RPMI7951 (cell line): ENCODE measurements around the gene BTBD17. TPM values are rescaled to one million over a fixed set of nuclear protein-coding genes. Genes with fewer than 3 reads are reported as not detected.

Source experiments
- DNase-seq: peaks from one replicate; pipeline ENCODE4 v3.0.0-alpha.2; 2012; ENCODE audit warnings: low read depth
- total RNA-seq: library from RNA; depleted of rRNA; stranded (reverse); fragments of >200 nt; shearing (Covaris generic); gene quantifications from 2 replicates; pipeline ENCODE4 v1.2.3, GENCODE V29; 2014

BTBD17 gene
- total RNA-seq, 1 experiment from 2014 or later = not detected

DNA sequence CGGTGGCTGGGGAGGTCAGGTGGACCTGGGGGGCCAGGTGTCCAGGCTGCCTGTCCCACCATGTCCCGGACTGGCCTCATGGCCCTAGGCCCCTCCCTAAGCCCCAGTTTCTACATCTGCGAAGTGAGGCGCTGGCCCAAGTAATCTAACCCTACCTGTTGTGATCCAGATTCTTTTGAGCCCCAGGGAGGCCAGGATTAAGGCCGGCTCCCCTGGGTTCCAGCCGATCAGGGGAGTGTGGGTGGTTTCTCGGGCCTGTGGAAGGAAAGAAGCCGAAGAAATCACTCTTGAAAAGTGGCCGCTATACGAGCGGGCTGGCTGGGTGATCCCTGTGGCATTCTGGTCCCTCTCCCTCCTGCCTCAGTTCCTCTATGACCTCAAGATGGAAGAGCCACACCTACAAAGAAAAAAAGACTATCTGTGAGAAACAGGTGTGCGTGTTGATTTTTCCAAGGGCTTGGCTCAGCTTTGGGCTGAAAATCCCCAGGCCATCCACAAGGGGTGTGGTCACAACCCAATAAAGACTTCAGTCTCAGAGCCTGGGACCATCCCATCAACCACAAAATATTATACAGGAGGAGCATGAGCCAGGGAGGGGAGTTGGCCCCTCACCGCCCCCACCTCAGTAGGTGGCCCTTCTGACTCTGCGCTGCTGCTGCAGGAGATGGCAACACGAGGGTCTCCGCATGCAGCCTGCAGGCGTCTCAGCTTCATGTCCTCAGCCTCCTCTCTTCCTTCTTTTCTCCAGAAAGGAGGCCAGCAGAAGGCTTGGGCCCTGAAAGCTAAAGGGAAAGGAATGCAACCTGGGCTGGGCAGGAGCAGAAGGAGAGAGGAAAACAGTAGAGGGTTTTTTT lies 25.9 kb upstream of the BTBD17 start:
- DNase-seq = no peak

DNA sequence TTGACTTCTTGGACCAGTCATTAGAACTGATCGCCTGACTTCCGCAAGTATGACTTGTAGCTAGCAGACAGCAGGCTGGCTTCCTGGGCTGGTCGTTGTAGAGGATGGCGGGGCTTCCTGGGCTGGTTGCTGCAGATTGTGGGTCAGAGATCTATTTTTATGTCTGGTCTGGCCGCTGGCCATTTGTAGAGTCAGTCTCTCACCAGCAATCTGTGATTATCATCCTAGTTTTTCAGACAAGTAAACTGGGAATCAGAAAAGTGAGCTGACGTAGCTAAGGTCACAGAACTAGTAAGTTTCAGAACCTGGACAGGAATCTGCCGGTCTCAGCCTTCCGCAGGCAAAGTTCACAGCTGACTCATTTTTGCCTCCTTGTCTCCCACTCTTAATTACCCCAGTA lies 24.7 kb upstream of the BTBD17 start:
- DNase-seq = peak; percentile 86

DNA sequence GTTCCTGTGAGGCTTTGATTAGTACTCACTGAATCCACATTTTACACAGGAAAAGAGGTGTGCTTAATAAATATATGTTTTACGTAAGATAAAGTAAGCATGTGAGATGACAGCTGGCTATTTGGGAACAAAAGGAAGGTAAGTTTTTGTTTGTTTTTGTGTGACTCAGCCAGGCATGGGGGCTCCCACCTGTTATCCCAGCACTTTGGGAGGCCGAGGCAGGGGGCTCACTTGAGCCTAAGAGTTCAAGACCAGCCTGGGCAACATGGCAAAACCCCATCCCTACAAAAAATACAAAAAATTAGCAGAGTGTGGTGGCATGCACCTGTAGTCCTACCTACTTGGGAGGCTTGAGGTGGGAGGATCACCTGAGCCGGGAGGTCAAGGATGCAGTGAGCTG lies 23.5 kb upstream of the BTBD17 start:
- no peak for DNase-seq

DNA sequence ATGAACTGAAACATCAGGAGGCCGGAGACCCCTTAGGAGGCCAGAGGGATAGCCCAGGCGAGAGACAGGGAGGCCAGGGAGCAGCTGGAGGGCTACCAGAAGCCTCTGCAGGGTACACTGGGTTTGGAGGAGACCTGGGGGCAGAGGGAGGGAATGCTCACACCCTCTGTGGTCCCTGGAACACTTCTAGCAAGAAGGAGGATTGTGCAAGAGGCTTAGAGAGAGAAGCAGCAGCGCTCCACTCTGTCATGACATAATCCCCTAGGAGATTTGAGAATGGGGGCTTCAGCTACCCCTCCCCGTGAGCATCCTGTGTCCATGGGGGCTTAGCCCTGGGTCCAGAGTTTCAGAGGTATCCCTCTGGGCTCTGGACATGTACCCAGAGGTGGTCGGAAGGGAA lies 21.5 kb upstream of the BTBD17 start:
- no peak for DNase-seq

GRCh38 chr17:74380959-74381808 lies 19.5 kb upstream of the BTBD17 start:
- no peak for DNase-seq

- peak; percentile 71 for DNase-seq
Measured at GRCh38 chr17:74380086-74380958, 18.7 kb upstream of the BTBD17 start.

GRCh38 chr17:74379495-74380085 lies 17.9 kb upstream of the BTBD17 start:
- peak; percentile 71 for DNase-seq

- DNase-seq = no peak
Measured at GRCh38 chr17:74374858-74375257, 13.2 kb upstream of the BTBD17 start.

- DNase-seq = no peak
Measured at GRCh38 chr17:74373838-74374606, 12.4 kb upstream of the BTBD17 start.

DNA sequence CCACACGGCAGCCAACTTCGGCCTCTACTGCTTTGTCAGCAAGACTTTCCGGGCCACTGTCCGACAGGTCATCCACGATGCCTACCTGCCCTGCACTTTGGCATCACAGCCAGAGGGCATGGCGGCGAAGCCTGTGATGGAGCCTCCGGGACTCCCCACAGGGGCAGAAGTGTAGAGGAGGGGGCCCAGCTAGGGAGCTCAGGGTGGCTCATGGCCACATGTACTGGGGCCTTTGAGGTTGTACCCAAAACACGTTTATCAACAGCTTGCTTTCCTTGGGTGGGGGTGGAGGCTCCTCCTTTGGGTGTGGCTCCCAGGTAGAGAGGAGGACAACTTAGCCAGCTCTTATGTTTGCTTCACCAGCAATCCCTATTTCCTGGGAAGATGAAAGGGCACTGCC lies 10.8 kb upstream of the BTBD17 start:
- DNase-seq = no peak

- no peak for DNase-seq
Measured at GRCh38 chr17:74371653-74372147, 10.0 kb upstream of the BTBD17 start.

GRCh38 chr17:74369665-74370490 lies 8.2 kb upstream of the BTBD17 start:
- DNase-seq = no peak

DNA sequence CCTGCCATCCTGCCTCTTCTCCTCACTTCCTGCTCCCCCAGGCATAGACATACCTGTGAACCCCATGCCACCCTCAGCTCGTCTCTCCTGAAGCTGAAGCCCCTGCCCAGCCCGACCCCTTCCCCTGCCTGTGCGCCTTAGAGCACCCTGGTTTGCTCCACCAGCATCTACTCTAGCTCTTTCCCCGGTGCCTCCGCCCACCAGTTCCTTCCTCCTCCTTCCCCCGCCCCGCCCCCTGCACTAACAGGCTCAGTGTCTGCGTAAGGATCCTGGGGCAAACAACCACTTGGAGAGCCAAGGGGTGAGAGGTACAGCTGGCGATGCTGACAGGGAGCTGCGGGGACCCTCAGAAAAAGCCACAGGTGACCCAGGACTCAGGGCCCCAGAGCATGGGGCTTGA lies 7.6 kb upstream of the BTBD17 start:
- no peak for DNase-seq

GRCh38 chr17:74368341-74369081 lies 6.8 kb upstream of the BTBD17 start:
- peak; percentile 51 for DNase-seq

GRCh38 chr17:74367206-74367605 lies 5.5 kb upstream of the BTBD17 start, which contains the start of gene GPR142:
Gene GPR142, plus strand, starts transcription at chr17:74367506. Its CDS starts 2,035 bp downstream, at chr17:74369541.
- no peak for DNase-seq

DNA sequence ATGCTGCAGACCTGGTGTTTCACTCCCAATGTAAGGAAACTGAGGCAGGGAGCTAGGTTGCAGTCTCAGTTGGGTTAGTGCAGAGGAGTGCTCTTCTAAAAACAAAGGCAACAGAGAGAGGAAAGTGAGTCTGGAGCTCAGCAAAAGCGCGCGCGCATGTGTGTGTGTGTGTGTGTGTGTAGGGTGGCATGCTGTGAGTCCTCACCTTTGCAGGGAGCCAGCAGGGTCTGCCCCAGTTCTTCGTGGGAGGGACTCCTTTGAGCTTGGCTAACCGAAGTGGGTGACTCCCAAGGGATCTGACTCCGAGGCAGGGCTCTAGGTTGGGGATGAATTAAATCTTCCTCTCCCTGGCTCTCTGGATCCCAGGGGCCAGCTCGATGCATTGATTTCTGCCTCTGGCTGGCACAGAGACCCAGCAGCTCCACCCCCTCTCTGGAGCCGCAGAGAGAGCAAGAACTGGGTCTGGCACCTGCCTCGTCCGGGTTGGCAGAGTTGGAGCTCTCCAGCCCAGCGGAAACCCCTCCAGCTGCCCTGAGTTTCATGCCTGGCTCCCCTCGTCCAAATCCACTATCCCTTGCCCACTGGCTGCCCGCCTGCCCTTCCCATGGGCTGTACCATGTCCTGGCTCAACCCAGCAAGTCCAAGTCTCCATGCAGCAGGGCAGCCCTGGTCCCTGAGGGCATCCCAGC lies 1.3 kb upstream of the BTBD17 start:
- no peak for DNase-seq

- DNase-seq = no peak
Measured at GRCh38 chr17:74362069-74362405, 369 bp upstream of the BTBD17 start.

DNA sequence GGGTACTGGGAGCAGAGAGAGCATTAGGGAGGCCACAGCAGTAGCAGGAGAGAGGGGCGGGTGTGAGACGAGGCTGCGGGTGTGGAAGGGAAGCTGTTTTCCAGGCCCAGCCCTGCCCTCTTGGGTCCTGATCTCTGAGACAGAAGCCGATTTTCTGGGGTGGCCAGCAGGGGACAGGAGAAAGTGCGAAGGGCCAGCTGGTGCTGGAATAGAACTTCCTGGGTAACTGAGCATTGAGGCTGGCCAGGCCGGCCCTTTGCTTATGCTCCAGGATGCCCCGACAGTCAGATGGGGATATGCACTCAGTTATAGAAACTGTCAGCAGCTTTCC lies 804 bp downstream of the BTBD17 start:
- DNase-seq = no peak
